GM21367 (cell line): ENCODE measurements around the gene TPK1.
"Not testable (repeated sequence)": the region's sequence is repeated elsewhere in the genome, so short reads cannot be mapped to it uniquely, and the experiment has no call there.

Source experiments
- ATAC-seq: cut with Tn5 transposase; IDR thresholded peaks from one replicate; pipeline ENCODE4 v1.9.1; 2021; ENCODE audit not compliant: unreplicated experiment

TPK1 gene

GRCh38 chr7:144418931-144419330 lies 416.9 kb downstream of the TPK1 start:
- not testable (repeated sequence) for ATAC-seq

DNA sequence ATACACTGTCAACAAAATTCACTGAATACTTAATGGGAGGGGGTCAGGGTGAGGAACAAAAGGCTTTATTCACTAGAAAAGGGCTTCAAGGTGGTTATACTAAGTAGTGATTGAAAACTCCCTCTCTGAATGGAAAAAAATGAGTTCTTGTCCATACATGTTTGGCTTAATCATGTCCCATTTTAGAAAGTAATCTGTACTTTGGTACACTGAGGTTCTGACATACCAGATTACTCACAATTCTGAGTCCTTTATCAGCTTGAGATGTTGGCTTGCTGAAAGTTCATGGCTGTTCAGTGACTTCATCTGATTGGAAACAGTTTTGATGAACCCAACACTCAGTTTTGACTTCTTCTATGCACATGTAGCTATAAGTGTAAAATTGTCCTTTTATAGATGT lies 419.5 kb downstream of the TPK1 start:
- ATAC-seq = no peak

DNA sequence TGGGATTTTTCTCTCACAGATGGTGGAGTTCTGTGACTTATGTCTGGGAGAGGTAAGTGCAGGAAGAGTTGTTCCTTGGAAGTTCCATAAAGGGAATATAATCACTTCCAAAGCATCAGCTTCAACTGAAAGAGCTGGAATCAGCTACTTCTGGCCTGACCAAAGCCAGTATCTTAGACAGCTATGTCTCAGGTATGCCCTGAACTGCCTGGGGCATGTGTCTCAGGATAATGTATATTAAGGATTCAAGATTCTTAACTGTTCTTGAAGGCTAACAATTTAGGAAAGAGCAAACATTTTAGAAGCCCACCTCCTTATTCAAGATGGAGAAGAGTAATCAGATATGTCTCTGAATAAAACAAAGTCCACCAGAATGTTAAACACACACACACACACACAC lies 420.0 kb downstream of the TPK1 start:
- no peak for ATAC-seq

- no peak for ATAC-seq
Measured at GRCh38 chr7:144414815-144415214, 421.0 kb downstream of the TPK1 start.

- no peak for ATAC-seq
Measured at GRCh38 chr7:144410441-144410840, 425.4 kb downstream of the TPK1 start.

GRCh38 chr7:144408121-144408520 lies 427.7 kb downstream of the TPK1 start:
- ATAC-seq = no peak

GRCh38 chr7:144407266-144407931 lies 428.5 kb downstream of the TPK1 start:
- no peak for ATAC-seq

DNA sequence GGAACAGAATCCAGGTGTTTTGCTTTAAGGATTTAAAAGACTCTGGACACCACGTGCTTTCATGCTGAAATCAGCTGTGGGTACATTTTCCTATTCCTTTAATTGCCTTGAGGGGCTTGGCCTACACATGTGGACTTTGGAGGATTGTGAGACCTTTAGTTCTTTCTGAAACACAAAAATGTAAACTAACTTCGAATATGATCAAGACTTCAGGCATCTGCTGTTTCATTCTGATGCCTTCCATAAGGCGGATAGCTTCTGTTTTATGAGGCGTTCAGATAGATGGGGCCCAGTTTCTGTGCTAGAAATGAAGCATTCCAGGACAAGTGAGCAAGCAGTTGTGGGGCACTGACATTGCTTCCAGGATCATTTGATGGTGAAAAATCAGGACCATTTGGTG lies 430.9 kb downstream of the TPK1 start:
- ATAC-seq = no peak

GRCh38 chr7:144403649-144404061 lies 432.2 kb downstream of the TPK1 start, which contains the start of gene NOBOX:
Gene NOBOX (minus strand): TSS chr7:144403693.
- no peak for ATAC-seq

- no peak for ATAC-seq
Measured at GRCh38 chr7:144403102-144403501, 432.8 kb downstream of the TPK1 start.
